SK-N-SH (cell line): ENCODE data around the gene IGFBPL1. TPM values are rescaled to one million over a fixed set of nuclear protein-coding genes. Genes with fewer than 3 reads are reported as not detected.

Experiments used
- CTCF ChIA-PET: fragments of 300-600, 350-600 bp; formaldehyde crosslinking; extraction: SDS; loops from one replicate; lab custom pipeline; 2021; lab: Yijun Ruan, JAX
- POLR2A ChIA-PET: fragments of 350-600 bp; sonication (Branson Sonifier 250); formaldehyde crosslinking; extraction: SDS; loops from one replicate; lab custom pipeline; 2020; ENCODE audit warnings: antibody characterized with exemption, inconsistent platforms; lab: Yijun Ruan, JAX
- DNase-seq: peaks from one replicate; pipeline ENCODE4 v3.0.0; 2012
- H2AFZ ChIP-seq: fragments of 200-600 bp; sonication (generic); 2 replicates; pipeline ENCODE4 v1.8.1; 2016; ENCODE audit warnings: antibody characterized with exemption, mild to moderate bottlenecking, low read depth
- H3F3A ChIP-seq: fragments of 200-600 bp; sonication (generic); replicated peaks from 2 replicates; pipeline ENCODE3; 2016; ENCODE audit warnings: antibody characterized with exemption, mild to moderate bottlenecking; ENCODE audit not compliant: insufficient read depth
- H3K27ac ChIP-seq, 2 experiments: fragments of 200-500 bp in 1 of 2; fragments of 200-600 bp in 1 of 2; sonication (Bioruptor generic) in 1 of 2; sonication (generic), shearing (Covaris generic) in 1 of 2; 2 replicates each; pipeline versions ENCODE4 v1.5.1 to v1.6.1; 2014 to 2016; ENCODE audit warnings: low read depth in 2 of 2, inconsistent platforms in 1 of 2, low read length in 1 of 2, mild to moderate bottlenecking in 1 of 2, mixed read lengths in 1 of 2
- H3K27me3 ChIP-seq: fragments of 200-600 bp; sonication (generic), shearing (Covaris generic); 2 replicates; pipeline ENCODE4 v1.6.1; 2016; ENCODE audit warnings: mixed run types; ENCODE audit not compliant: insufficient read depth
- H3K36me3 ChIP-seq, 2 experiments: fragments of 200-500 bp in 1 of 2; fragments of 200-600 bp in 1 of 2; sonication (Bioruptor generic) in 1 of 2; sonication (generic) in 1 of 2; replicated peaks in 1 of 2; 2 replicates each; pipeline versions ENCODE3 to v1.5.1; 2014 to 2016; ENCODE audit warnings: low read length in 1 of 2, mild to moderate bottlenecking in 1 of 2; ENCODE audit not compliant: insufficient read depth in 2 of 2, control insufficient read depth in 1 of 2
- H3K4me1 ChIP-seq, 2 experiments: fragments of 200-500 bp in 1 of 2; fragments of 200-600 bp in 1 of 2; sonication (Bioruptor generic) in 1 of 2; sonication (generic), shearing (Covaris generic) in 1 of 2; 2 replicates each; pipeline versions ENCODE4 v1.5.1 to v1.6.1; 2014 to 2016; ENCODE audit warnings: low read depth in 1 of 2, low read length in 1 of 2, mixed run types in 1 of 2; ENCODE audit not compliant: insufficient read depth in 2 of 2, control insufficient read depth in 1 of 2
- H3K4me2 ChIP-seq: fragments of 200-600 bp; sonication (generic), shearing (Covaris generic); 2 replicates; pipeline ENCODE4 v1.6.1; 2017; ENCODE audit warnings: mixed run types
- H3K4me3 ChIP-seq, 2 experiments: fragments of 200-500 bp in 1 of 2; fragments of 200-600 bp in 1 of 2; sonication (Bioruptor generic) in 1 of 2; sonication (generic), shearing (Covaris generic) in 1 of 2; 2 replicates each; pipeline versions ENCODE4 v1.5.1 to v1.8.1; 2014 to 2016; ENCODE audit warnings: low read depth in 2 of 2, inconsistent platforms in 1 of 2, low read length in 1 of 2, mild to moderate bottlenecking in 1 of 2, mixed read lengths in 1 of 2, moderate library complexity in 1 of 2
- H3K79me2 ChIP-seq: fragments of 200-600 bp; sonication (generic); 2 replicates; pipeline ENCODE4 v1.8.1; 2017; ENCODE audit warnings: mild to moderate bottlenecking; ENCODE audit not compliant: insufficient read depth
- H3K9ac ChIP-seq: fragments of 200-600 bp; sonication (generic); 2 replicates; pipeline ENCODE4 v1.6.1; 2017; ENCODE audit warnings: mixed run types
- H3K9me2 ChIP-seq: fragments of 200-600 bp; sonication (generic); 2 replicates; pipeline ENCODE4 v1.6.1; 2017; ENCODE audit warnings: mixed run types
- H3K9me3 ChIP-seq: fragments of 200-600 bp; sonication (generic); 2 replicates; pipeline ENCODE4 v1.6.1; 2017; ENCODE audit warnings: mixed run types, mild to moderate bottlenecking, moderate library complexity
- H4K20me1 ChIP-seq: fragments of 200-600 bp; sonication (generic); 2 replicates; pipeline ENCODE4 v1.6.1; 2017; ENCODE audit warnings: mild to moderate bottlenecking, mixed run types; ENCODE audit not compliant: insufficient read depth
- CTCF ChIP-seq: fragments of 200-600 bp; sonication (generic); IDR thresholded peaks from 2 replicates; pipeline ENCODE4 v1.6.1; 2017; ENCODE audit warnings: antibody characterized with exemption, mild to moderate bottlenecking, moderate library complexity
- EP300 ChIP-seq, 2 experiments: IDR thresholded peaks; 2 replicates each; pipeline versions ENCODE4 v1.4.0 to v1.6.1; 2012; ENCODE audit warnings: borderline replicate concordance in 1 of 2, low read depth in 1 of 2, low read length in 1 of 2
- FOSL2 ChIP-seq: IDR thresholded peaks from 2 replicates; pipeline ENCODE4 v1.4.0; 2012; ENCODE audit warnings: low read depth, mild to moderate bottlenecking, moderate library complexity, borderline replicate concordance
- FOXJ3 ChIP-seq: sonication (generic); formaldehyde crosslinking; IDR thresholded peaks from 2 replicates; pipeline ENCODE4 v1.5.1; 2020; ENCODE audit warnings: mild to moderate bottlenecking, missing genetic modification reagents
- FOXM1 ChIP-seq: IDR thresholded peaks from 2 replicates; pipeline ENCODE4 v1.4.0; 2012; ENCODE audit warnings: low read depth, mild to moderate bottlenecking
- GATA2 ChIP-seq: sonication (generic); formaldehyde crosslinking; IDR thresholded peaks from 2 replicates; pipeline ENCODE4 v1.5.0; 2020; ENCODE audit warnings: mild to moderate bottlenecking, missing genetic modification reagents
- PBX3 ChIP-seq: IDR thresholded peaks from 2 replicates; pipeline ENCODE4; 2012
- POLR2AphosphoS5 ChIP-seq: IDR thresholded peaks from 2 replicates; pipeline ENCODE4 v1.6.1; 2012; ENCODE audit warnings: low read depth, low read length
- REST ChIP-seq: IDR thresholded peaks from 2 replicates; pipeline ENCODE4 v1.6.1; 2012; ENCODE audit warnings: mild to moderate bottlenecking, low read depth, low read length, moderate library complexity
- SIN3A ChIP-seq: IDR thresholded peaks from 2 replicates; pipeline ENCODE4 v1.6.1; 2012; ENCODE audit warnings: low read depth, mild to moderate bottlenecking, low read length, moderate library complexity, borderline replicate concordance
- SMC3 ChIP-seq: IDR thresholded peaks from 2 replicates; pipeline ENCODE4 v1.6.1; 2012; ENCODE audit warnings: low read depth, low read length, improper control_type of control experiment
- TAF1 ChIP-seq: IDR thresholded peaks from 2 replicates; pipeline ENCODE4 v1.6.1; 2012; ENCODE audit warnings: low read depth, mild to moderate bottlenecking, low read length, moderate library complexity, borderline replicate concordance
- TCF12 ChIP-seq: IDR thresholded peaks from 2 replicates; pipeline ENCODE4 v1.4.0; 2012
- TEAD4 ChIP-seq: IDR thresholded peaks from 2 replicates; pipeline ENCODE4 v1.4.0; 2012; ENCODE audit warnings: mild to moderate bottlenecking, borderline replicate concordance; ENCODE audit not compliant: insufficient read depth
- WGBS: methylation state at CpG from one replicate; pipeline ENCODE4 v1.1.6; 2017; ENCODE audit warnings: low lambda C conversion rate; 5-methylcytosine and 5-hydroxymethylcytosine counted together
- polyA plus RNA-seq, 3 experiments: library from polyadenylated mRNA; depleted of rRNA; stranded (reverse); fragments of >200 nt; gene quantifications; 2 replicates each; pipeline ENCODE4 v1.2.3, GENCODE V29; 2012

IGFBPL1 gene
- polyA plus RNA-seq, 1 of the 3 experiments (the other 2 are of a cell fraction), result 0.41 TPM

GRCh38 chr9:38451162-38451561 is 26.9 kb upstream of the IGFBPL1 start (continued):
- no peak for TF ChIP-seq PBX3
- TF ChIP-seq EP300 (IDR thresholded peaks at IDR 0.05; ENCODE audit: borderline replicate concordance in 1 of 2, low read depth in 1 of 2, low read length in 1 of 2), result no peak

- Histone ChIP-seq H3K79me2 (no peaks in the 10 kb centered on the region), H3K4me2 (no peak overlapping the region), H3K27ac (no peak overlapping the region), H3K4me3 (no peak overlapping the region), H4K20me1 (no peaks in the 10 kb centered on the region), H3K27me3 (no peaks in the 10 kb centered on the region), H3F3A (no peaks in the 10 kb centered on the region), H3K36me3 (no peaks in the 10 kb centered on the region), H3K9me3 (peaks cover 6% of the 10 kb centered on the region; the same call in 1 of the 2 replicates), H3K9me2 (no peaks in the 10 kb centered on the region), H3K4me1 (no peaks in the 10 kb centered on the region), H2AFZ (no peak overlapping the region), H3K9ac (no peak overlapping the region)
- WGBS, result 38% methylated on average over 1 of the region's 1 CpG
- TF ChIP-seq FOSL2, result no peak
- TF ChIP-seq TCF12, result no peak
- no peak for TF ChIP-seq FOXM1
- TF ChIP-seq TAF1, result no peak
- no peak for TF ChIP-seq TEAD4
- no peak for TF ChIP-seq PBX3
- TF ChIP-seq EP300 (IDR thresholded peaks at IDR 0.05; ENCODE audit: borderline replicate concordance in 1 of 2, low read depth in 1 of 2, low read length in 1 of 2), result no peak
- TF ChIP-seq SIN3A, result no peak
- no peak for TF ChIP-seq REST
- TF ChIP-seq FOXJ3 (CRISPR knock-in tag), result no peak
- TF ChIP-seq CTCF, result no peak
- TF ChIP-seq SMC3, result no peak
- no peak for TF ChIP-seq GATA2 (CRISPR knock-in tag)
- no peak for TF ChIP-seq POLR2AphosphoS5
- DNase-seq, result no peak
- ChIA-PET CTCF (interaction anchor here (1.2 kb wide), 1 partner anchor 15 kb away, joined by 3 read pairs; no protein-coding TSS in a partner anchor), POLR2A (no interaction called here)
Measured at GRCh38 chr9:38447703-38448102, 23.4 kb upstream of the IGFBPL1 start.
